ENCODE measurements around the gene LSM2. TPM values are rescaled to one million over a fixed set of nuclear protein-coding genes. Genes with fewer than 3 reads are reported as not detected.

The LSM2 gene
- total and polyA plus RNA-seq, 9 of the 15 experiments (the other 6 are each of a cell fraction or from before 2014, with no cell fraction given), result 154 to 407 (median 223) TPM

GRCh38 chr6:31834367-31835250 lies 27.8 kb upstream of the LSM2 start (continued):
- TF ChIP-seq NFRKB (IDR thresholded peaks at IDR 0.05; ENCODE audit: low read depth), result peak; percentile 97
- no peak for TF ChIP-seq MCM7 (IDR thresholded peaks at IDR 0.05)
- no peak for TF ChIP-seq XRCC3 (IDR thresholded peaks at IDR 0.05)
- TF ChIP-seq COPS2 (conservative IDR thresholded peaks at IDR 0.05), result no peak
- no peak for TF ChIP-seq TOE1 (IDR thresholded peaks at IDR 0.05; ENCODE audit: borderline replicate concordance)
- peak; percentile 83; the same call in 1 of the 2 replicates for TF ChIP-seq TOE1 (CRISPR knock-in tag; IDR thresholded peaks at IDR 0.05; ENCODE audit: borderline replicate concordance, low read depth)
- peak; percentile 54 to 82; a peak in 3 of 4 replicates for TF ChIP-seq FOXK2 (conservative IDR thresholded peaks at IDR 0.05 in 1 of 2, IDR thresholded peaks at IDR 0.05 in 1 of 2; ENCODE audit: low read depth in 2 of 2)
- TF ChIP-seq ZFP1 (CRISPR knock-in tag; IDR thresholded peaks at IDR 0.05), result peak; percentile 70; the same call in 1 of the 2 replicates
- TF ChIP-seq ZKSCAN3 (CRISPR knock-in tag; IDR thresholded peaks at IDR 0.05), result no peak
- peak; percentile 96 for TF ChIP-seq CHCHD3 (CRISPR knock-in tag; IDR thresholded peaks at IDR 0.05)
- TF ChIP-seq CBFA2T3 (IDR thresholded peaks at IDR 0.05), result no peak
- TF ChIP-seq AFF1 (IDR thresholded peaks at IDR 0.05; ENCODE audit: low read depth in 1 of 2, partially characterized antibody in 2 of 2), result peak; percentile 83 to 84
- TF ChIP-seq CHD4 (IDR thresholded peaks at IDR 0.05; ENCODE audit: insufficient read depth, insufficient replicate concordance, low read depth, low read length, poor library complexity, severe bottlenecking), result no peak
- TF ChIP-seq ZC3H11A (IDR thresholded peaks at IDR 0.05; ENCODE audit: low read depth, low read length), result peak; percentile 79
- peak; percentile 85; the same call in 1 of the 2 replicates for TF ChIP-seq ZNF174 (CRISPR knock-in tag; IDR thresholded peaks at IDR 0.05)
- TF ChIP-seq HMG20B (CRISPR knock-in tag; IDR thresholded peaks at IDR 0.05), result peak; percentile 92
- TF ChIP-seq JUNB (CRISPR knock-in tag; conservative IDR thresholded peaks at IDR 0.05), result no peak; the same call in 1 of the 2 replicates
- no peak for TF ChIP-seq FUS (optimal IDR thresholded peaks at IDR 0.05; ENCODE audit: low read depth, low read length)
- peak; percentile 95 for TF ChIP-seq HLTF (IDR thresholded peaks at IDR 0.05)
- peak; percentile 96 for TF ChIP-seq NRF1 (conservative IDR thresholded peaks at IDR 0.05 in 1 of 2, IDR thresholded peaks at IDR 0.05 in 1 of 2)
- TF ChIP-seq, protein P1, sequence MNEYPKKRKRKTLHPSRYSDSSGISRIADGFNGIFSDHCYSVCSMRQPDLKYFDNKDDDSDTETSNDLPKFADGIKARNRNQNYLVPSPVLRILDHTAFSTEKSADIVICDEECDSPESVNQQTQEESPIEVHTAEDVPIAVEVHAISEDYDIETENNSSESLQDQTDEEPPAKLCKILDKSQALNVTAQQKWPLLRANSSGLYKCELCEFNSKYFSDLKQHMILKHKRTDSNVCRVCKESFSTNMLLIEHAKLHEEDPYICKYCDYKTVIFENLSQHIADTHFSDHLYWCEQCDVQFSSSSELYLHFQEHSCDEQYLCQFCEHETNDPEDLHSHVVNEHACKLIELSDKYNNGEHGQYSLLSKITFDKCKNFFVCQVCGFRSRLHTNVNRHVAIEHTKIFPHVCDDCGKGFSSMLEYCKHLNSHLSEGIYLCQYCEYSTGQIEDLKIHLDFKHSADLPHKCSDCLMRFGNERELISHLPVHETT (CRISPR knock-in tag; conservative IDR thresholded peaks at IDR 0.05 in 1 of 2, IDR thresholded peaks at IDR 0.05 in 1 of 2), result peak in 1 of 2 experiments; percentile 92; a peak in 2 of 4 replicates
